Tracheal epithelial cell (primary cell): ENCODE results near the gene NHS. TPM values are rescaled to one million over a fixed set of nuclear protein-coding genes. Genes with fewer than 3 reads are reported as not detected.

Experiments
- total RNA-seq: library from RNA; depleted of rRNA; stranded (reverse); fragments of >200 nt; gene quantifications from 2 replicates; pipeline ENCODE4 v1.2.1, GENCODE V29; 2014

NHS gene
- total RNA-seq: 1.3 and 2.2 TPM in 2 replicates

DNA sequence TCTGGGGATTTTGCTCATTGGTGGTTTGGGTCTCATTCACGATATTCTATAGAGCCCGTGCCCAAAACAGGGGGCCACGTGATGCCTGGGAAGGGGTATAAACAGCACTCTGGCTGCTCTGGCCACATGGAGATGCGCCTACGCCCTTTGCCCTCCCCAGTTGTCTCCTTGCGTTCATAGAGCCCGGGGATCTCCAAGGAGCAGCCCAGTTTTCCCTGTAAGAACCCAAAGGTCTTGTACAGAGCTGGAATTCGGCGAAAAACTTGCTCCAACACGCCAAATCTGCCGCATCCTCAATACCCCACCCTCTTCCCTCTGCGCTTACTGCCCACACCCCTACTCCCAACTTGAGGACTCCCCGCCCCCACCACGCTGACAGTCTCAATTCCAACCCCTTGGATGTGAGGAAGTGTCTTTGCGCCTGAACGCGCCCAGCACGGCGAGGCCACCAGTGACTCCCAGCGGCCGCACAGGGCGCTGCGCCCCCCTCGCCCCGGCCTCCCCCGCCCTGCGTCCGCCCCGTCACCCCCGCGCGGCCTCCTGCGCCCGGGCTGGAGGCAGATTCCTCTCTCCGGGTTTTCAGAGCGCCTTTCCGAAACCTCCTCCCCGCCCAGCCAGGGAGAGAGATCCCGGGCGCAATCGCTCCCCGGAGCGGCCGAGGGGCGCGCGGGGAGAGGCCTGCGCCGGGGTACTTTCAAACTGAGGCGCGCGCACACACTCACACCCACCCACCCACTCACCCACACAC is at the start of gene NHS:
NHS (plus strand) TSS at position 582 of the 748 bp plus-strand sequence. CDS start 558 bp downstream, outside the sequence.

DNA sequence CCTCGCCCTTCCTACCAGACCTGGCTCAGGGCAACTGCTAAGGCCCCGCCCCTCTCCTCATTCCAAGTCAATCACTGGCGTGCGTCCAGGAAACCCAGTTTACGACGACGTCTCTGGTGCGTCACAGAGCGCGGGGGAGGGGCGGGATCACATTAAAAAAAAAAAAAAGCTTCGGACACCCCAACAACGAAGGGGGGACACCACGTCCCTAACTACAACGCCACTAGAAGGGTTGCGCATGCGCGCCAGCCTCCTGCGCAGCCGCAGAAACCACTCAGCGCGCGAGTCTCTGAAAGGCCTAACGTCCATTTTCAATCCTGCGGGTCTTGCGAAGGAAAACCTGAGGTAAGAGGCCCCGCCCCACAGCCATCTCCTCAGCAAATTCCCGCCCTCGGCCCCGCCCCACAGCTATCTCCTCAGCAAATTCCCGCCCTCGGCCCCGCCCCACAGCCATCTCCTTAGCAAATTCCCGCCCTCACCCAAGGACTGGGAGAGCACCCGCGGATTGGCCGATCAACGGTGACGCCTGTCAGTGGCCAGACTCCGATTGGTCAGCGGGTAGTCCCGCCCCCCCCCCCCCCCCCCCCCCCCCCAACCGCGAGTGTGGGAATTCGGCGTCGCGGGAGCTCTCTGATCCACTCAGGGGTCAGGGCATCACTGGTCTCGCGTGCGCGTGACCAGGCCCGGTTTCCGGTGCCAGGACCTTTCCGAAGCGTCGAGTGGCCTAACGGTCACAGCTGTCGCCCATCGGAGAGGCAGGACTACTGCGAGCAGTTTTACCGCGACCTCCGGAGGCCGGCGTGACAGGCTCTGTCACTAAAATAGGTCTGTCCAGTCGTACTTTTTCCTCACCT is 362.1 kb downstream of the NHS start, which contains the start of gene SCML1:
SCML1 (plus strand) TSS at position 638 of the 854 bp plus-strand sequence. CDS start 6,694 bp downstream, outside the sequence.

